ENCODE data around the gene IGFL4.

The IGFL4 gene

GRCh38 chr19:46067691-46068090, 26.9 kb upstream of the IGFL4 start:
- H3K4me1 ChIP-seq, result no peaks in the 10 kb centered on the region
- no peaks in the 10 kb centered on the region for H3K9me3 ChIP-seq
- DNase-seq, result no peak
- peaks cover 67% of the 10 kb centered on the region for H3K27me3 ChIP-seq
- H3K4me3 ChIP-seq (ENCODE audit: low read depth, low read length), result no peak overlapping the region
- no peak for TF ChIP-seq CTCF (IDR thresholded peaks at IDR 0.05; ENCODE audit: low read depth, low read length)
- no peaks in the 10 kb centered on the region for H3K36me3 ChIP-seq

DNA sequence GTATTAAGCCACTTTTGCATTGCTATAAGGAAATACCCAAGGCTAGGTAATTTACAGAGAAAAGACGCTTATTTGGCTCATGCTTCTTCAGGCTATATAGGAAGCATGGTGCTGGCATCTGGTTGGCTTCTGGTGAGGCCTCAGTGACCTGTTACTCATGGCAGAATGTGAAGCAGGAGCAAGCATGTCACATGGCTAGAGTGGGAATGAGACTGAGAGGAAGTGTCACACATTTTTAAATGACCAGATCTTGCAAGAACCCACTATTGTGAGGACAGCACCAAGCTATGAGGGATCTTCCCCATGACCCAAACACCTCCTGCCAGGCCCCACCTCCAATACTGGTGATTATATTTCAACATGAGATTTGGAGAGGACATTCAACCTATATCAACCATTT, 25.7 kb upstream of the IGFL4 start:
- no peaks in the 10 kb centered on the region for H3K4me1 ChIP-seq
- no peak for DNase-seq

GRCh38 chr19:46065486-46066071, 24.8 kb upstream of the IGFL4 start:
- Histone ChIP-seq H3K4me1 (no peaks in the 10 kb centered on the region), H3K27me3 (peaks cover 65% of the 10 kb centered on the region), H3K4me3 (ENCODE audit: low read depth, low read length) (no peak overlapping the region), H3K36me3 (no peaks in the 10 kb centered on the region), H3K9me3 (no peaks in the 10 kb centered on the region)
- TF ChIP-seq CTCF (IDR thresholded peaks at IDR 0.05; ENCODE audit: low read depth, low read length), result no peak
- no peak for DNase-seq

More for the DNA sequence above, 25.7 kb upstream of the IGFL4 start:
- TF ChIP-seq CTCF (IDR thresholded peaks at IDR 0.05; ENCODE audit: low read depth, low read length), result no peak
- Histone ChIP-seq H3K27me3 (peaks cover 68% of the 10 kb centered on the region), H3K9me3 (no peaks in the 10 kb centered on the region), H3K36me3 (no peaks in the 10 kb centered on the region), H3K4me3 (ENCODE audit: low read depth, low read length) (no peak overlapping the region)

DNA sequence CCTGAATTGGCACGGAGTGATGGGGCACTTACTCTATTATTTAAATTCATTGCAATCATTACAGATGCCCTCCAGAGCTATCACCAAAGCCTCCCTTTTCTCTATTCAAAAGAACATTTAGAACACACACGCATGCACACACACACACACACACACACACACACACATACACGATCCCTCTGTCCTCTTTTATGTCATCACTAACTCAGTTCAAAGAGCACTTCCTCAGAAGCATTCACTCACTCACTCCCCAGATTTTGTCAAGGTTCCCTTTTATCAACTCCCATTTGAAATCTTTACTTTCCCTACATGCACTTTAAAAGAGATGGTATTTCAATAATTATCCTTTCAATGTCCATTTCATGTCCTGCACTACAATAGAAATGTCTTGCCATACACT, 22.4 kb upstream of the IGFL4 start:
- no peak for TF ChIP-seq CTCF (IDR thresholded peaks at IDR 0.05; ENCODE audit: low read depth, low read length)
- no peak for DNase-seq
- H3K9me3 ChIP-seq, result no peaks in the 10 kb centered on the region
- H3K27me3 ChIP-seq, result peaks cover 66% of the 10 kb centered on the region
- H3K4me1 ChIP-seq, result no peaks in the 10 kb centered on the region
- no peak overlapping the region for H3K4me3 ChIP-seq (ENCODE audit: low read depth, low read length)
- H3K36me3 ChIP-seq, result no peaks in the 10 kb centered on the region

DNA sequence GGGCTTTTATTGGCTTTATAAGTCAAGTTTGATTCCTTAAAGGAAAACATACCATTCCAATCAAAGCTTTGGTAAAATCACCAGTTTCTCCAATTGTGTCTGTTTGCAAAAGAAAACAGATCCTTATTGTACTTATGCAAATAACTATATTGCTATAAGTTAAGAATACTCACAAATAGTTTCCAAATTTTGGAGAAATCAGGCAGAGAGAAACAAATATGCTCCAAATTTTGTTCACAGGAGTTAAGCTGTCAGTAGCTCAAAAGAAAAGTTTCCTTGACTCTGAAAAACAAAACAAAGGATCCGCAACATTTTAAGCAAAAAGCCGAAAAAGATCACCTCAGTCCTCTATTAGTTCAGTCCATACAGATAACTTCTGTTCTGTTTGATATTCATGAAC, 19.2 kb upstream of the IGFL4 start:
- Histone ChIP-seq H3K9me3 (no peaks in the 10 kb centered on the region), H3K36me3 (no peaks in the 10 kb centered on the region), H3K4me1 (no peaks in the 10 kb centered on the region), H3K4me3 (ENCODE audit: low read depth, low read length) (no peak overlapping the region), H3K27me3 (peaks cover 43% of the 10 kb centered on the region)
- no peak for DNase-seq
- no peak for TF ChIP-seq CTCF (IDR thresholded peaks at IDR 0.05; ENCODE audit: low read depth, low read length)

- Histone ChIP-seq H3K4me3 (ENCODE audit: low read depth, low read length) (no peak overlapping the region), H3K4me1 (no peaks in the 10 kb centered on the region), H3K36me3 (no peaks in the 10 kb centered on the region), H3K27me3 (peaks cover 43% of the 10 kb centered on the region), H3K9me3 (no peaks in the 10 kb centered on the region)
- DNase-seq, result no peak
- TF ChIP-seq CTCF (IDR thresholded peaks at IDR 0.05; ENCODE audit: low read depth, low read length), result no peak
Measured at GRCh38 chr19:46058778-46059177, 18.0 kb upstream of the IGFL4 start.
